WTC11 (cell line): ENCODE results near the gene MRPL33. TPM values are rescaled to one million over a fixed set of nuclear protein-coding genes. Genes with fewer than 3 reads are reported as not detected.

ENCODE experiments used
- ESRRA ChIP-seq: sonication (generic); formaldehyde crosslinking; IDR thresholded peaks from 2 replicates; pipeline ENCODE4 v1.8.1; 2022; ENCODE audit warnings: mild to moderate bottlenecking, missing genetic modification reagents, borderline replicate concordance
- GTF2I ChIP-seq: fragments of 250-450 bp; sonication (Bioruptor Pico); conservative IDR thresholded peaks from 2 replicates; pipeline ENCODE4 v1.4.0; 2021; ENCODE audit warnings: mild to moderate bottlenecking
- MXD4 ChIP-seq: fragments of 250-450 bp; sonication (Bioruptor Pico); IDR thresholded peaks from 2 replicates; pipeline ENCODE4 v1.8.0; 2021; ENCODE audit warnings: mild to moderate bottlenecking, moderate library complexity, borderline replicate concordance
- NFATC4 ChIP-seq: fragments of 250-450 bp; sonication (Bioruptor Pico); IDR thresholded peaks from 2 replicates; pipeline ENCODE4 v1.9.0; 2021; ENCODE audit warnings: mild to moderate bottlenecking
- NR1H2 ChIP-seq: sonication (generic); formaldehyde crosslinking; IDR thresholded peaks from 2 replicates; pipeline ENCODE4 v1.9.0; 2021; ENCODE audit warnings: mild to moderate bottlenecking, moderate library complexity, missing genetic modification reagents
- OVOL2 ChIP-seq: fragments of 250-450 bp; sonication (Bioruptor Pico); IDR thresholded peaks from 2 replicates; pipeline ENCODE4 v1.9.0; 2021; ENCODE audit warnings: mild to moderate bottlenecking, borderline replicate concordance
- RORB ChIP-seq: fragments of 250-450 bp; sonication (Bioruptor Pico); IDR thresholded peaks from 2 replicates; pipeline ENCODE4 v1.9.0; 2021; ENCODE audit warnings: mild to moderate bottlenecking
- ZNF219 ChIP-seq: sonication (generic); formaldehyde crosslinking; IDR thresholded peaks from 2 replicates; pipeline ENCODE4 v1.8.0; 2023; ENCODE audit warnings: missing genetic modification reagents, mild to moderate bottlenecking, borderline replicate concordance
- ZNF263 ChIP-seq: sonication (generic); formaldehyde crosslinking; IDR thresholded peaks from 2 replicates; pipeline ENCODE4 v1.8.1; 2022; ENCODE audit warnings: low read depth, mild to moderate bottlenecking, moderate library complexity, missing genetic modification reagents
- total RNA-seq: library from RNA; stranded (reverse); gene quantifications from 3 replicates; pipeline ENCODE4 v1.2.3, GENCODE V29; 2021
- TF ChIP-seq, protein P1 (sequence below): sonication (generic); formaldehyde crosslinking; IDR thresholded peaks from 2 replicates; pipeline ENCODE4 v1.8.1; 2023; ENCODE audit warnings: mild to moderate bottlenecking, missing genetic modification reagents, moderate library complexity
- TF ChIP-seq, protein P2 (sequence below): sonication (generic); formaldehyde crosslinking; IDR thresholded peaks from 2 replicates; pipeline ENCODE4 v1.8.0; 2022; ENCODE audit warnings: mild to moderate bottlenecking, missing genetic modification reagents
- TF ChIP-seq, protein P3 (sequence below): sonication (generic); formaldehyde crosslinking; IDR thresholded peaks from 2 replicates; pipeline ENCODE4 v1.8.0; 2023; ENCODE audit warnings: missing genetic modification reagents
- TF ChIP-seq, protein P4 (sequence below): sonication (generic); formaldehyde crosslinking; IDR thresholded peaks from 2 replicates; pipeline ENCODE4 v1.8.0; 2023; ENCODE audit warnings: missing genetic modification reagents, mild to moderate bottlenecking, borderline replicate concordance
- TF ChIP-seq, protein P5 (sequence below): sonication (generic); formaldehyde crosslinking; IDR thresholded peaks from 2 replicates; pipeline ENCODE4 v1.8.0; 2023; ENCODE audit warnings: mild to moderate bottlenecking, missing genetic modification reagents
- TF ChIP-seq, protein P6 (sequence below): fragments of 200-600 bp; IDR thresholded peaks from 2 replicates; pipeline ENCODE4 v1.8.0; 2022; ENCODE audit warnings: antibody characterized with exemption
- TF ChIP-seq, protein P7 (sequence below): sonication (generic); formaldehyde crosslinking; conservative IDR thresholded peaks from 2 replicates; pipeline ENCODE4 v1.8.1; 2023; ENCODE audit warnings: mild to moderate bottlenecking, low read depth, missing genetic modification reagents, moderate library complexity
- TF ChIP-seq, protein P8 (sequence below): sonication (generic); formaldehyde crosslinking; IDR thresholded peaks from 2 replicates; pipeline ENCODE4 v1.8.0; 2022; ENCODE audit warnings: missing genetic modification reagents

MRPL33 gene
- total RNA-seq, 1 experiment from 2014 or later, result 52.5 TPM

DNA sequence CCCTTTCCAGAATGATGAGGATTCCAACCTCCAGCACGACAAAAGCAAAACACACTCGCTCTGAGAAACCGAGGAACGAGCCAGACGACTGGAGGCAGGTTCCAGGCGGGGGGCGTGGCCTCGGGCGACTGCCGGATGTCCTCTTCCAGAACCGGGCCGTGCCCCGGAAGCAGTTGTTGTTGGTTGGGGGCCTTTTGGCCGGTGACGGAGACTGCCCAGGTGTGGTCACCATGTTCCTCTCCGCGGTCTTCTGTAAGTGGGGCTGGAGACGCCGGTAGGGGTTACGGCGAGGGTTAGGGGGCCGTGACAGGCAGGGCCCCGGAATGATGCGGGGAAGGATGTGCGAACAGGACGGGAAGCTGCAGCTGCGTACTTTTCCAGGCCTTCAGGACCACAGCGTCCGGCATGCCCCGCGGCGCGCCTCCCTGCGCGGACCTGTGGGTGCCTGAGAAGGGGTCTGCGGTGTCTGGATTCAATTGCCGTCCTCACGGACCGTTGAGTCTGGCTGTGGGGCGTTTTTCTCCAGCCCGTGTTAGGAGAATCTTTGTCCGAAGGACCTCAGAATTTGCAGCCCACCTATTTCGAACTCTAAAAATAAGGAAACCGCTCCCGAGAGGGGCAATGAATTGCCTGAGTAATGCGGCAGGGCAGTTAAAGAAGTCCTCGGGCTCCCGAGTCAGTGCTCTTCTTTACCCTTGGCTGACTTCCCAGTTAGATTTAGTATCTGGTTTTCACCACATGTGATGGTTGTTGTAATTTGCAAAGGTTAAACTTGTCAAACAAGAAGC is at the start of gene MRPL33 (continued):
- TF ChIP-seq, protein P1, sequence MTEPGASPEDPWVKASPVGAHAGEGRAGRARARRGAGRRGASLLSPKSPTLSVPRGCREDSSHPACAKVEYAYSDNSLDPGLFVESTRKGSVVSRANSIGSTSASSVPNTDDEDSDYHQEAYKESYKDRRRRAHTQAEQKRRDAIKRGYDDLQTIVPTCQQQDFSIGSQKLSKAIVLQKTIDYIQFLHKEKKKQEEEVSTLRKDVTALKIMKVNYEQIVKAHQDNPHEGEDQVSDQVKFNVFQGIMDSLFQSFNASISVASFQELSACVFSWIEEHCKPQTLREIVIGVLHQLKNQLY (CRISPR knock-in tag), result 0 out of 2 replicates have a peak, but pooled peaks have one; percentile 46
- TF ChIP-seq, protein P2, sequence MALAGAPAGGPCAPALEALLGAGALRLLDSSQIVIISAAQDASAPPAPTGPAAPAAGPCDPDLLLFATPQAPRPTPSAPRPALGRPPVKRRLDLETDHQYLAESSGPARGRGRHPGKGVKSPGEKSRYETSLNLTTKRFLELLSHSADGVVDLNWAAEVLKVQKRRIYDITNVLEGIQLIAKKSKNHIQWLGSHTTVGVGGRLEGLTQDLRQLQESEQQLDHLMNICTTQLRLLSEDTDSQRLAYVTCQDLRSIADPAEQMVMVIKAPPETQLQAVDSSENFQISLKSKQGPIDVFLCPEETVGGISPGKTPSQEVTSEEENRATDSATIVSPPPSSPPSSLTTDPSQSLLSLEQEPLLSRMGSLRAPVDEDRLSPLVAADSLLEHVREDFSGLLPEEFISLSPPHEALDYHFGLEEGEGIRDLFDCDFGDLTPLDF, result no peak
- TF ChIP-seq MXD4 (CRISPR knock-in tag), result no peak
- TF ChIP-seq ZNF263 (CRISPR knock-in tag), result no peak
- TF ChIP-seq, protein P3, sequence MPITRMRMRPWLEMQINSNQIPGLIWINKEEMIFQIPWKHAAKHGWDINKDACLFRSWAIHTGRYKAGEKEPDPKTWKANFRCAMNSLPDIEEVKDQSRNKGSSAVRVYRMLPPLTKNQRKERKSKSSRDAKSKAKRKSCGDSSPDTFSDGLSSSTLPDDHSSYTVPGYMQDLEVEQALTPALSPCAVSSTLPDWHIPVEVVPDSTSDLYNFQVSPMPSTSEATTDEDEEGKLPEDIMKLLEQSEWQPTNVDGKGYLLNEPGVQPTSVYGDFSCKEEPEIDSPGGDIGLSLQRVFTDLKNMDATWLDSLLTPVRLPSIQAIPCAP (CRISPR knock-in tag), result no peak
- TF ChIP-seq, protein P4, sequence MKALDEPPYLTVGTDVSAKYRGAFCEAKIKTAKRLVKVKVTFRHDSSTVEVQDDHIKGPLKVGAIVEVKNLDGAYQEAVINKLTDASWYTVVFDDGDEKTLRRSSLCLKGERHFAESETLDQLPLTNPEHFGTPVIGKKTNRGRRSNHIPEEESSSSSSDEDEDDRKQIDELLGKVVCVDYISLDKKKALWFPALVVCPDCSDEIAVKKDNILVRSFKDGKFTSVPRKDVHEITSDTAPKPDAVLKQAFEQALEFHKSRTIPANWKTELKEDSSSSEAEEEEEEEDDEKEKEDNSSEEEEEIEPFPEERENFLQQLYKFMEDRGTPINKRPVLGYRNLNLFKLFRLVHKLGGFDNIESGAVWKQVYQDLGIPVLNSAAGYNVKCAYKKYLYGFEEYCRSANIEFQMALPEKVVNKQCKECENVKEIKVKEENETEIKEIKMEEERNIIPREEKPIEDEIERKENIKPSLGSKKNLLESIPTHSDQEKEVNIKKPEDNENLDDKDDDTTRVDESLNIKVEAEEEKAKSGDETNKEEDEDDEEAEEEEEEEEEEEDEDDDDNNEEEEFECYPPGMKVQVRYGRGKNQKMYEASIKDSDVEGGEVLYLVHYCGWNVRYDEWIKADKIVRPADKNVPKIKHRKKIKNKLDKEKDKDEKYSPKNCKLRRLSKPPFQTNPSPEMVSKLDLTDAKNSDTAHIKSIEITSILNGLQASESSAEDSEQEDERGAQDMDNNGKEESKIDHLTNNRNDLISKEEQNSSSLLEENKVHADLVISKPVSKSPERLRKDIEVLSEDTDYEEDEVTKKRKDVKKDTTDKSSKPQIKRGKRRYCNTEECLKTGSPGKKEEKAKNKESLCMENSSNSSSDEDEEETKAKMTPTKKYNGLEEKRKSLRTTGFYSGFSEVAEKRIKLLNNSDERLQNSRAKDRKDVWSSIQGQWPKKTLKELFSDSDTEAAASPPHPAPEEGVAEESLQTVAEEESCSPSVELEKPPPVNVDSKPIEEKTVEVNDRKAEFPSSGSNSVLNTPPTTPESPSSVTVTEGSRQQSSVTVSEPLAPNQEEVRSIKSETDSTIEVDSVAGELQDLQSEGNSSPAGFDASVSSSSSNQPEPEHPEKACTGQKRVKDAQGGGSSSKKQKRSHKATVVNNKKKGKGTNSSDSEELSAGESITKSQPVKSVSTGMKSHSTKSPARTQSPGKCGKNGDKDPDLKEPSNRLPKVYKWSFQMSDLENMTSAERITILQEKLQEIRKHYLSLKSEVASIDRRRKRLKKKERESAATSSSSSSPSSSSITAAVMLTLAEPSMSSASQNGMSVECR (CRISPR knock-in tag), result peak; percentile 69; the same call in 1 of the 2 replicates
- no peak for TF ChIP-seq NFATC4 (CRISPR knock-in tag)
- peak; percentile 67; the same call in 1 of the 2 replicates for TF ChIP-seq ESRRA (CRISPR knock-in tag)
- no peak for TF ChIP-seq ZNF219 (CRISPR knock-in tag)
- no peak for TF ChIP-seq GTF2I
- TF ChIP-seq NR1H2, result no peak
- no peak for TF ChIP-seq OVOL2 (CRISPR knock-in tag)
- TF ChIP-seq, protein P5, sequence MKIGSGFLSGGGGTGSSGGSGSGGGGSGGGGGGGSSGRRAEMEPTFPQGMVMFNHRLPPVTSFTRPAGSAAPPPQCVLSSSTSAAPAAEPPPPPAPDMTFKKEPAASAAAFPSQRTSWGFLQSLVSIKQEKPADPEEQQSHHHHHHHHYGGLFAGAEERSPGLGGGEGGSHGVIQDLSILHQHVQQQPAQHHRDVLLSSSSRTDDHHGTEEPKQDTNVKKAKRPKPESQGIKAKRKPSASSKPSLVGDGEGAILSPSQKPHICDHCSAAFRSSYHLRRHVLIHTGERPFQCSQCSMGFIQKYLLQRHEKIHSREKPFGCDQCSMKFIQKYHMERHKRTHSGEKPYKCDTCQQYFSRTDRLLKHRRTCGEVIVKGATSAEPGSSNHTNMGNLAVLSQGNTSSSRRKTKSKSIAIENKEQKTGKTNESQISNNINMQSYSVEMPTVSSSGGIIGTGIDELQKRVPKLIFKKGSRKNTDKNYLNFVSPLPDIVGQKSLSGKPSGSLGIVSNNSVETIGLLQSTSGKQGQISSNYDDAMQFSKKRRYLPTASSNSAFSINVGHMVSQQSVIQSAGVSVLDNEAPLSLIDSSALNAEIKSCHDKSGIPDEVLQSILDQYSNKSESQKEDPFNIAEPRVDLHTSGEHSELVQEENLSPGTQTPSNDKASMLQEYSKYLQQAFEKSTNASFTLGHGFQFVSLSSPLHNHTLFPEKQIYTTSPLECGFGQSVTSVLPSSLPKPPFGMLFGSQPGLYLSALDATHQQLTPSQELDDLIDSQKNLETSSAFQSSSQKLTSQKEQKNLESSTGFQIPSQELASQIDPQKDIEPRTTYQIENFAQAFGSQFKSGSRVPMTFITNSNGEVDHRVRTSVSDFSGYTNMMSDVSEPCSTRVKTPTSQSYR (CRISPR knock-in tag), result no peak
- TF ChIP-seq, protein P6, sequence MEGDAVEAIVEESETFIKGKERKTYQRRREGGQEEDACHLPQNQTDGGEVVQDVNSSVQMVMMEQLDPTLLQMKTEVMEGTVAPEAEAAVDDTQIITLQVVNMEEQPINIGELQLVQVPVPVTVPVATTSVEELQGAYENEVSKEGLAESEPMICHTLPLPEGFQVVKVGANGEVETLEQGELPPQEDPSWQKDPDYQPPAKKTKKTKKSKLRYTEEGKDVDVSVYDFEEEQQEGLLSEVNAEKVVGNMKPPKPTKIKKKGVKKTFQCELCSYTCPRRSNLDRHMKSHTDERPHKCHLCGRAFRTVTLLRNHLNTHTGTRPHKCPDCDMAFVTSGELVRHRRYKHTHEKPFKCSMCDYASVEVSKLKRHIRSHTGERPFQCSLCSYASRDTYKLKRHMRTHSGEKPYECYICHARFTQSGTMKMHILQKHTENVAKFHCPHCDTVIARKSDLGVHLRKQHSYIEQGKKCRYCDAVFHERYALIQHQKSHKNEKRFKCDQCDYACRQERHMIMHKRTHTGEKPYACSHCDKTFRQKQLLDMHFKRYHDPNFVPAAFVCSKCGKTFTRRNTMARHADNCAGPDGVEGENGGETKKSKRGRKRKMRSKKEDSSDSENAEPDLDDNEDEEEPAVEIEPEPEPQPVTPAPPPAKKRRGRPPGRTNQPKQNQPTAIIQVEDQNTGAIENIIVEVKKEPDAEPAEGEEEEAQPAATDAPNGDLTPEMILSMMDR, result no peak
- TF ChIP-seq, protein P7, sequence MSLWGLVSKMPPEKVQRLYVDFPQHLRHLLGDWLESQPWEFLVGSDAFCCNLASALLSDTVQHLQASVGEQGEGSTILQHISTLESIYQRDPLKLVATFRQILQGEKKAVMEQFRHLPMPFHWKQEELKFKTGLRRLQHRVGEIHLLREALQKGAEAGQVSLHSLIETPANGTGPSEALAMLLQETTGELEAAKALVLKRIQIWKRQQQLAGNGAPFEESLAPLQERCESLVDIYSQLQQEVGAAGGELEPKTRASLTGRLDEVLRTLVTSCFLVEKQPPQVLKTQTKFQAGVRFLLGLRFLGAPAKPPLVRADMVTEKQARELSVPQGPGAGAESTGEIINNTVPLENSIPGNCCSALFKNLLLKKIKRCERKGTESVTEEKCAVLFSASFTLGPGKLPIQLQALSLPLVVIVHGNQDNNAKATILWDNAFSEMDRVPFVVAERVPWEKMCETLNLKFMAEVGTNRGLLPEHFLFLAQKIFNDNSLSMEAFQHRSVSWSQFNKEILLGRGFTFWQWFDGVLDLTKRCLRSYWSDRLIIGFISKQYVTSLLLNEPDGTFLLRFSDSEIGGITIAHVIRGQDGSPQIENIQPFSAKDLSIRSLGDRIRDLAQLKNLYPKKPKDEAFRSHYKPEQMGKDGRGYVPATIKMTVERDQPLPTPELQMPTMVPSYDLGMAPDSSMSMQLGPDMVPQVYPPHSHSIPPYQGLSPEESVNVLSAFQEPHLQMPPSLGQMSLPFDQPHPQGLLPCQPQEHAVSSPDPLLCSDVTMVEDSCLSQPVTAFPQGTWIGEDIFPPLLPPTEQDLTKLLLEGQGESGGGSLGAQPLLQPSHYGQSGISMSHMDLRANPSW (CRISPR knock-in tag), result no peak
- no peak for TF ChIP-seq RORB (CRISPR knock-in tag)
- TF ChIP-seq, protein P8, sequence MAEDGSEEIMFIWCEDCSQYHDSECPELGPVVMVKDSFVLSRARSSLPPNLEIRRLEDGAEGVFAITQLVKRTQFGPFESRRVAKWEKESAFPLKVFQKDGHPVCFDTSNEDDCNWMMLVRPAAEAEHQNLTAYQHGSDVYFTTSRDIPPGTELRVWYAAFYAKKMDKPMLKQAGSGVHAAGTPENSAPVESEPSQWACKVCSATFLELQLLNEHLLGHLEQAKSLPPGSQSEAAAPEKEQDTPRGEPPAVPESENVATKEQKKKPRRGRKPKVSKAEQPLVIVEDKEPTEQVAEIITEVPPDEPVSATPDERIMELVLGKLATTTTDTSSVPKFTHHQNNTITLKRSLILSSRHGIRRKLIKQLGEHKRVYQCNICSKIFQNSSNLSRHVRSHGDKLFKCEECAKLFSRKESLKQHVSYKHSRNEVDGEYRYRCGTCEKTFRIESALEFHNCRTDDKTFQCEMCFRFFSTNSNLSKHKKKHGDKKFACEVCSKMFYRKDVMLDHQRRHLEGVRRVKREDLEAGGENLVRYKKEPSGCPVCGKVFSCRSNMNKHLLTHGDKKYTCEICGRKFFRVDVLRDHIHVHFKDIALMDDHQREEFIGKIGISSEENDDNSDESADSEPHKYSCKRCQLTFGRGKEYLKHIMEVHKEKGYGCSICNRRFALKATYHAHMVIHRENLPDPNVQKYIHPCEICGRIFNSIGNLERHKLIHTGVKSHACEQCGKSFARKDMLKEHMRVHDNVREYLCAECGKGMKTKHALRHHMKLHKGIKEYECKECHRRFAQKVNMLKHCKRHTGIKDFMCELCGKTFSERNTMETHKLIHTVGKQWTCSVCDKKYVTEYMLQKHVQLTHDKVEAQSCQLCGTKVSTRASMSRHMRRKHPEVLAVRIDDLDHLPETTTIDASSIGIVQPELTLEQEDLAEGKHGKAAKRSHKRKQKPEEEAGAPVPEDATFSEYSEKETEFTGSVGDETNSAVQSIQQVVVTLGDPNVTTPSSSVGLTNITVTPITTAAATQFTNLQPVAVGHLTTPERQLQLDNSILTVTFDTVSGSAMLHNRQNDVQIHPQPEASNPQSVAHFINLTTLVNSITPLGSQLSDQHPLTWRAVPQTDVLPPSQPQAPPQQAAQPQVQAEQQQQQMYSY (CRISPR knock-in tag), result no peak
